ENCODE data around the gene C11orf54.
A peak's percentile ranks its signal among the peaks of the same experiment; 100 is the strongest.
"Not testable (repeated sequence)": the region's sequence is repeated elsewhere in the genome, so short reads cannot be mapped to it uniquely, and the experiment has no call there.

C11orf54 gene

GRCh38 chr11:93734427-93735222 lies 6.8 kb upstream of the C11orf54 start:
- no peak for DNase-seq

GRCh38 chr11:93735627-93736026 lies 5.8 kb upstream of the C11orf54 start:
- DNase-seq, result no peak

- no peak for DNase-seq
Observed at GRCh38 chr11:93736129-93736528, 5.3 kb upstream of the C11orf54 start.

GRCh38 chr11:93737904-93738612 lies 3.4 kb upstream of the C11orf54 start:
- DNase-seq, result peak; percentile 42

GRCh38 chr11:93738647-93739081 lies 2.8 kb upstream of the C11orf54 start:
- DNase-seq, result no peak

- peak; percentile 54 for DNase-seq
Observed at GRCh38 chr11:93740031-93740729, 1.3 kb upstream of the C11orf54 start.

- peak; percentile 71 for DNase-seq
Observed at GRCh38 chr11:93740730-93741093, 760 bp upstream of the C11orf54 start.

- DNase-seq, result no peak
Observed at GRCh38 chr11:93741882-93742226, 382 bp downstream of the C11orf54 start.

GRCh38 chr11:93743291-93743690 lies 1.8 kb downstream of the C11orf54 start:
- DNase-seq, result no peak

- DNase-seq, result no peak
Observed at GRCh38 chr11:93744669-93745004, 3.2 kb downstream of the C11orf54 start.

GRCh38 chr11:93745005-93745755 lies 3.7 kb downstream of the C11orf54 start:
- DNase-seq, result not testable (repeated sequence)

GRCh38 chr11:93746101-93746500 lies 4.6 kb downstream of the C11orf54 start:
- DNase-seq, result no peak

- DNase-seq, result no peak
Observed at GRCh38 chr11:93747122-93747521, 5.7 kb downstream of the C11orf54 start.

GRCh38 chr11:93751001-93751400 lies 9.5 kb downstream of the C11orf54 start:
- DNase-seq, result no peak

- no peak for DNase-seq
Observed at GRCh38 chr11:93753241-93753640, 11.8 kb downstream of the C11orf54 start.

GRCh38 chr11:93756748-93757147 lies 15.3 kb downstream of the C11orf54 start:
- DNase-seq, result no peak

- no peak for DNase-seq
Observed at GRCh38 chr11:93757301-93757700, 15.8 kb downstream of the C11orf54 start.

- DNase-seq, result no peak
Observed at GRCh38 chr11:93757924-93758865, 16.7 kb downstream of the C11orf54 start.

- DNase-seq, result not testable (repeated sequence)
Observed at GRCh38 chr11:93759123-93759522, 17.7 kb downstream of the C11orf54 start.

- no peak for DNase-seq
Observed at GRCh38 chr11:93761910-93762309, 20.4 kb downstream of the C11orf54 start.

GRCh38 chr11:93765551-93765950 lies 24.1 kb downstream of the C11orf54 start:
- no peak for DNase-seq

GRCh38 chr11:93766504-93766903 lies 25.0 kb downstream of the C11orf54 start:
- DNase-seq, result no peak
